NCI-H82 (cell line): ENCODE measurements around the gene FBXL20.
A peak's percentile ranks its signal among the peaks of the same experiment; 100 is the strongest.
"Not testable (repeated sequence)": the region's sequence is repeated elsewhere in the genome, so short reads cannot be mapped to it uniquely, and the experiment has no call there.

Source experiments
- DNase-seq: peaks from one replicate; lab custom pipeline; 2025; lab: John Stamatoyannopoulos, UW

Gene FBXL20

GRCh38 chr17:39328815-39329214 lies 72.6 kb downstream of the FBXL20 start:
- no peak for DNase-seq

- DNase-seq = no peak
These were observed 74.3 kb downstream of the FBXL20 start for GRCh38 chr17:39327109-39327508.

- no peak for DNase-seq
These were observed 75.7 kb downstream of the FBXL20 start for GRCh38 chr17:39325528-39326240.

- DNase-seq = no peak
These were observed 82.8 kb downstream of the FBXL20 start for GRCh38 chr17:39318636-39319035.

GRCh38 chr17:39306509-39307212 lies 94.8 kb downstream of the FBXL20 start:
- DNase-seq = no peak

GRCh38 chr17:39305978-39306377 lies 95.4 kb downstream of the FBXL20 start:
- no peak for DNase-seq

GRCh38 chr17:39304188-39304587 lies 97.2 kb downstream of the FBXL20 start:
- no peak for DNase-seq

- no peak for DNase-seq
These were observed 107.4 kb downstream of the FBXL20 start for GRCh38 chr17:39294060-39294459.

- DNase-seq = not testable (repeated sequence)
These were observed 108.9 kb downstream of the FBXL20 start for GRCh38 chr17:39292546-39292945.

- DNase-seq = not testable (repeated sequence)
These were observed 114.9 kb downstream of the FBXL20 start for GRCh38 chr17:39286513-39286912.

GRCh38 chr17:39284685-39285084 lies 116.7 kb downstream of the FBXL20 start:
- DNase-seq = no peak

GRCh38 chr17:39283896-39284295 lies 117.5 kb downstream of the FBXL20 start:
- no peak for DNase-seq

- no peak for DNase-seq
These were observed 118.3 kb downstream of the FBXL20 start for GRCh38 chr17:39283098-39283497.

- no peak for DNase-seq
These were observed 119.6 kb downstream of the FBXL20 start for GRCh38 chr17:39281806-39282205.

GRCh38 chr17:39278246-39278645 lies 123.2 kb downstream of the FBXL20 start:
- not testable (repeated sequence) for DNase-seq

GRCh38 chr17:39277110-39277509 lies 124.3 kb downstream of the FBXL20 start:
- DNase-seq = no peak

GRCh38 chr17:39276113-39276512 lies 125.3 kb downstream of the FBXL20 start:
- DNase-seq = no peak

GRCh38 chr17:39271546-39271945 lies 129.9 kb downstream of the FBXL20 start:
- DNase-seq = no peak

GRCh38 chr17:39270923-39271322 lies 130.5 kb downstream of the FBXL20 start:
- peak; percentile 28 for DNase-seq

- DNase-seq = no peak
These were observed 137.3 kb downstream of the FBXL20 start for GRCh38 chr17:39264119-39264518.

- DNase-seq = peak; percentile 60
These were observed 140.1 kb downstream of the FBXL20 start for GRCh38 chr17:39261286-39261685.

GRCh38 chr17:39252788-39253460 lies 148.5 kb downstream of the FBXL20 start:
- no peak for DNase-seq

GRCh38 chr17:39251997-39252396 lies 149.4 kb downstream of the FBXL20 start:
- no peak for DNase-seq
